Hematopoietic multipotent progenitor cell (in vitro differentiated cells): Measurements from ENCODE around the gene SERPINA3. TPM values are rescaled to one million over a fixed set of nuclear protein-coding genes. Genes with fewer than 3 reads are reported as not detected.
"Not testable (repeated sequence)": the region's sequence is repeated elsewhere in the genome, so short reads cannot be mapped to it uniquely, and the experiment has no call there.

ENCODE experiments used
- DNase-seq, 3 donors: peaks; one replicate each; pipeline ENCODE4 v3.0.0-alpha.2; 2011 to 2015; ENCODE audit warnings: low read depth in 2 of 3, low spot score in 2 of 3
- total RNA-seq: library from RNA; depleted of rRNA; stranded (reverse); fragments of >200 nt; gene quantifications from one replicate; pipeline ENCODE4 v1.2.3, GENCODE V29; 2012

The SERPINA3 gene
- total RNA-seq, 1 donor: not detected

DNA sequence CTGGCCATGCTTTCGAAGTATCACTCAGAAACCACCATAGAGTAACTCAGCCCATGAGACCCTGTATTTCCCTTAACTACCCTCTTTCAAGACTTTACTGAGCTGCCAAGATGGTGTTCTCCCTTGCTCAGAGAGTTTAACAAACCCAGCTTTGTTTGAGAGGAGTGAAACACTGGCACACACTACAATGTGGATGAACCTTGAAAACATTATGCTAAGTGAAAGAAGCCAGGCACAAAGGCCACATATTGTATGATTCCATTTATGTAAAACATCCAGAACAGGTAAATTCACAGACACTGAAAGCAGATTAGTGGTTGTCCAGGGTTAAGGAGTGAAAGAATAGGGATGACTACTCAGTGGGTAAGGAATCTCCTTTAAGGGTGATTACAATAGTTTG is 18.9 kb downstream of the SERPINA3 start:
- DNase-seq: no peak

DNA sequence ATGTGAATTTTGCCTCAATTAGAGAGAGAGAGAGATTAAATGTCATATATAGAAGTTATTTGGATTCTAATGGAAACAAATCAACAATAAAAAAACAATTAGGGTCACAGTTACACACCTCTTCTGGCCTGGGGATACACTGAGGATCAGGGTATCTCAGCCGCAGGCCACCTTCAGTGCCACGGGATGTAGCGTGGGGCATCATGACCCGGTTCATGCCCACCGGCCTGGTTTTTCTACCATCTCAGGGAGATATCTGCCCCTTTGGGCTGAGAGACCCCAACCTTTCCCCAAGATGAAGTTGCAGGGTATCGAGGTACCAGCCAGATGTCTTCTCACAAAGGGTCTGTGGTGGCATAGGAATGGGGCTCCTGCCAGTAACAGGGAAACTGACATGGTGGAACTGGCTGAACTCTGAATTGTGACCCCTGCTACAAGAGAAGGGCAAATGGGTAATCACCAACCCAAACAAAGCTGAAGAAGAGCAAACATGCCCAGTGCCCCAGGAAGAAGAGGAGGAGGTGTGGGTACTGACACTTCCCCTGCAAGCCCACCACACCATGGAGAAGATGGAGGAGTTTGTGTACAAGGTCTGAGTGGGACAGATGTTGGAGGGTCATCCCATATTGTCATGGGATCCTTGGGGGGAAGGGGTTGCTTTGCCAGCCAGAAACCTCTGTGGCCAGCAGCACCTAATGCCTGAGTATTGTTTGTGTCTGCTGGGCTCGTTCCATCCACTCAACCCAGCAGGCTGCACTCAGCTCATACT is 19.5 kb downstream of the SERPINA3 start:
- no peak for DNase-seq

DNA sequence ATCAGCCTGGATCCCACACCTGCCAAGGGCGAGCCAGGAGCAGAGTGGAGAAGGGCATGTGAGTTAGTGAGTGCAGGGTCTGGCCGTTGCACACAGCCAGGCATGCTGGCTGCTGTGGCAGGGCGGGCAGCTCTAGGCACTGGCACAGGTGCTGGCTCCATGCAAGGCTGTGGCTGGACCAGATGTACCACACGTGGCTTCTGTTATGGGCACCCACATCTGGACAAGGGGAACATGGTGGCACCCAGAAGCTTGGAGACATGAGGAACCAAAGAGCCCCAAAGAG is 20.1 kb downstream of the SERPINA3 start:
- no peak for DNase-seq

DNA sequence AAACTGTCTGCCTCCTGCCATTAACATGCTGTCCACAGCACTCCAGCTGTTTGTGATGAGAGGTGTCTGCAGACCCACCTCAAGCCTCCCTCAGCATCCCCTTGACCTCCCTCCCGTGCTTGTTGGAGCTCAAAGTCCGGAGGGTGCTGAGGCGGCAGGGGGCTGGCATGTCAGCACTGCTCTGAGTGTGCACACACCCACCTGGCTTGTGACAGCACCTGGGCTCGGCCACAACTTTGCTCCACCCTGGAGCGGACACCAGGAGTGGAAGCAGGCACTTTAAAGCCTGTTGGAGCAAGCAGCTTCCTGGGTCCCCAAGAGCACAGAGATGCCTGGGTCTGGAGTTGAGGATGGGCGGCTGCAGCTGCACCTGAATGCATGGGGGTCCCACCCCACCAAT is 20.9 kb downstream of the SERPINA3 start:
- no peak for DNase-seq

DNA sequence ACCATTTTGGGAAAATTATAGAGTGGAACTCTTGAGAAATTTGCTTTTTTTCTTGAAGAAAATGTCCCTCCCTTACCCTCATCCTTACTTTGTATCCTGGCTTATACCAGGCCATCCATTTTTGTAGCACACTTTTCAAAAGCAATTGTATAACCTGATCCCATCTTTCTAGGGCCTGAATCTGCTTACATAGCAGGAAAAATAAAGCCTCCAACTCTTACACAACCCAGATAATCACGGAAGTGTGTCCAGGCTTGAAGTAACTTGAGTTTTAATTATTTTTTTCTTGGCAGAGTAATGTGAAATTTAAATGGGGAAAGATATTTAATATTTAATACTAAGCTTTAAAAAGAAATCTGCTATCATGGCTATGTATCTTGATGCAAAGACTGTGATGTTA is 23.0 kb downstream of the SERPINA3 start:
- DNase-seq: no peak

DNA sequence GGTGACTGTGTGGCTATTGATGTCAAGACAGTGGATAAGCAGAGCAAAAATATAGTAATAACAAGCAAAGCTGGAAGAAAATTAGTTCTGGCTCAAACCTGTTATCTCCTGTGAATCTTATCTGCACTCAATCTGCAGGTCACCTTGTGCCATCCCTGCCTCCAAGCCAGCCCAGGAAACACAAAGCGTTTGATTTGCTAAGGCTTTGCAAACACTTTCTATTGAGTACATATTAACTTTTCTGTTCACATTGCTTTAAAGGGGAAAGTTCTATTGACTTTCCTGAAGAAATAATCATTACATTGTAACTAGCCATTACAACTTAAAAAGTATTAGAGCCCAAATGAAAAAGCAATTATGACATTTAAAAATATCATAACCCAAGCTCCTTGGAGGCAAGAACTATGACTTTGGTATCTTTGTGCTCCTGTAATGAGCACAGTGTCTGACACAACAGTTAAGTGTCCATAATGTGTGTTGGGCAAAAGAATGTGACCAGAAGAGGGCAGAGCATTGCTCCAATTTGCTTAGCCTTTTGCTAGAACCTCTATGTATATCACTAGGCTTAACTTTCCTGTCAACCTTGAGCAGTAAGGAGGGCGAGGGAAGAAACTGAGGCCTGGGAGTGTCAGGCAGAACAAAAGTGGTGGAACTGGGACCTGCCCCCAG is 24.7 kb downstream of the SERPINA3 start:
- DNase-seq: no peak

DNA sequence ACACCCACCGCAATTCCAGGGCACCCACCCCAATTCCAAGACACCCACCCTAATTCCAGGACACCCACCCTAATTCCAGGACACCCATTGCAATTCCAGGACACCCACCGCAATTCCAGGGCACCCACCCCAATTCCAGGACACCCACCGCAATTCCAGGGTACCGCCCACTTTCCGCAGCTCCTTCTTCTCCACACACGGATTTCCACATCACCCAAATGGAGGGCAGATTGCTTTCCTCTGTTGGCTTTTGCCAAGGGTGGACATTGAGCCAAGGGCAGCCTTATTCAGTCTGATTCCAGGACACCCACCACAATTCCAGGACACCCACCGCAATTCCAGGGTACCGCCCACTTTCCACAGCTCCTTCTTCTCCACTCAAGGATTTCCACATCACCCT is 25.6 kb downstream of the SERPINA3 start:
- DNase-seq: not testable (repeated sequence)

DNA sequence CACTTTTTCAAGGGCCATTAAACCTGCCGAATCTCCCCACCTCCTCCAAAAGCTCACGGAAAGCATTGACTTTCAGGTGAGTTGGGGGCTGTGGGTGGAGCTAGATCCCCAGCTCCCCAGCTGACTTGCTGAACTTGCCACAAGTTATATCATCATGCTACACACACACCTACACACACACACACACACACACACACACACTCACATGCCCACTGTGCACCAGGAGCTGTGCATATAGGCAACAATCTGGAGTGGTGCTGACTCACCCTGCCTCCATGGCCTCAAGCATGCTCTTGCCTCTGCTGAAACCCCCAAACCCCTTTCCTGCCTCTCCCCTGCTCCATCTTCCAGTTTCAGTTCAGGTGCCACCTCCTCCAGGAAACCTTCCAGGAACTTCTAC is 26.1 kb downstream of the SERPINA3 start:
- DNase-seq: no peak

DNA sequence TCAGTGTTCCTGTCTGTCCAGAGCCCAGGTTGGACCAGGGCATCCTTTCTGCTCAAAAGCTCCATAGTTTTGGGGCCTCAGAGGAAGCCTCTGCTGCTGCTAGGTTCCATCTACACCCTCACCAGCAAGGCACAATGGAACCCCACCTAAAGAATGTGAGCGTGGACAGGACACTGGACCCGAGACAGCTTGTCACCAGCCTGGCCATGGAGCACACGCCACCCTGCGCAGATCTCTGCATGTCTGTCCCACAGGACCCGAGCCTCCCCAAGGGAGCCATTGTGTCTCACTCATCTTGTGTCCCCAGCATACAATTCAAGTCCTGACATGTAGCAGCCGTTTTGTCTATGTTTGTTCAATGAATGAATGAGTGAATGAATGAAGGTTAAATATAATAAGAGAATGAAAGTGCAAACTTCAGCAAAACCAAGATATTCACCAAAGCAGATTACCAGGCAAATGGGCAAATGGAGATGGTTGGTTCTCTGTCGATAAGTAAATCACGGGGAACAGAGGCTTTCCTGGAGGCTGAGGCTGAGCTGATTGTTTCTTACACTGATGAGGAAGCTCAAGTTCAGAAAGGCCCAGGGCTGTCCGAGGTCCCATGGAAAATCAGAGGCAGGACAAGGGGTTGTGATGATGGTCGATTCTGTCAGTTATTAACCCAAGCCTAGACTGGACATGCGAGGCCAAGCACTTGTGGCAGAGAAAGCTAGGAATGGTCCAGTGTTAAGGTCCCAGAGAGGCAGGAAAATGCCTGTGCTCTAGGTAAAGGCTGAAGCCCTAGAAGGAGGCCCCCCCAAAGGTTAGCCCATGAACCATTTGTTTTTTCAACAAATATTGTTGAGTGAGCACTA is 27.0 kb downstream of the SERPINA3 start:
- DNase-seq: no peak

DNA sequence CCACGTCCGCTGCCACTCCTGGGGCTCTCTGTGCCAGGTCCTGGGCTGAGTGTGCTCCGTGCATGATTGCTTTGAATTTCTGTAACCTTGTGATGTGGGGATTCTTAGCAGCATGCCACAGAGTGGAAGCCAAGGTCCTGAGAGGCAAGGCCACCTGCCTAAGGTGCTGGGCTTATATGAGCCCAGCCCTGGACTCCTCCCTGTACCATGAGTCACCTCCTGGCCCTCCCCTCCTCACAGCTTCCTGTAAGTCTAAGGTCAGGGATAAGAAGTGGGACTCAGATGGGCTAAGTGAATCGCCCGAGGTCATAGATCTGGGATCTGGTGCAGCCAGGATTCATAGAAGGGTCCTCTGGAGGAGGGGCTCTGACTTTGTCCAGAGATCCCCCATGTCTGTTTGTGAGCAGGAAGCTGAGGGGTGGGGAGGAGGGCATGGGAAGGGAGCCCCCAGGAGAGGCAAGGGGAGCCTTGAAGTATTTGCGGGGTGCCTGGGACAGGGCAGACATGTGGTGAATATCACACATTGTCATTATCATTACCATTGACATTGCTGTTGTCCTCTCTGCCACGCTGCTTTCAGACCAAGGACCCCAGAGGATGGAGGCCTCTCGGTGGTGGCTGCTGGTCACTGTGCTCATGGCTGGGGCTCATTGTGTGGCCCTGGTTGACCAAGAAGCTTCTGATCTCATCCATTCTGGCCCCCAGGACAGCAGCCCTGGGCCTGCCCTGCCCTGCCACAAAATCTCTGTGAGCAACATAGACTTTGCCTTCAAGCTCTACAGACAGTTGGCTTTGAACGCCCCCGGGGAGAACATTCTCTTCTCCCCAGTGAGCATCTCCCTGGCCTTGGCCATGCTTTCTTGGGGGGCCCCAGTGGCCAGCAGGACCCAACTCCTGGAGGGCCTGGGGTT is 28.8 kb downstream of the SERPINA3 start:
- no peak for DNase-seq

DNA sequence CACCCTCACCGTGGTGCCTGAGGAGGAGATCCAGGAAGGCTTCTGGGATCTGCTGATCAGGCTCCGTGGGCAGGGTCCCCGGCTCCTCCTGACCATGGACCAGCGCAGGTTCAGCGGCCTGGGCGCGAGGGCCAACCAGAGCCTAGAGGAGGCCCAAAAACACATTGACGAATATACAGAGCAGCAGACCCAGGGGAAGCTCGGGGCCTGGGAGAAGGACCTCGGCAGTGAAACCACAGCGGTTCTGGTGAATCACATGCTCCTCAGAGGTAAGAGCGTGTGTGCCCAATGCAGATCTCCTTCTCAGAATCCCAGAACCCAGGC is 29.4 kb downstream of the SERPINA3 start:
- DNase-seq: no peak

DNA sequence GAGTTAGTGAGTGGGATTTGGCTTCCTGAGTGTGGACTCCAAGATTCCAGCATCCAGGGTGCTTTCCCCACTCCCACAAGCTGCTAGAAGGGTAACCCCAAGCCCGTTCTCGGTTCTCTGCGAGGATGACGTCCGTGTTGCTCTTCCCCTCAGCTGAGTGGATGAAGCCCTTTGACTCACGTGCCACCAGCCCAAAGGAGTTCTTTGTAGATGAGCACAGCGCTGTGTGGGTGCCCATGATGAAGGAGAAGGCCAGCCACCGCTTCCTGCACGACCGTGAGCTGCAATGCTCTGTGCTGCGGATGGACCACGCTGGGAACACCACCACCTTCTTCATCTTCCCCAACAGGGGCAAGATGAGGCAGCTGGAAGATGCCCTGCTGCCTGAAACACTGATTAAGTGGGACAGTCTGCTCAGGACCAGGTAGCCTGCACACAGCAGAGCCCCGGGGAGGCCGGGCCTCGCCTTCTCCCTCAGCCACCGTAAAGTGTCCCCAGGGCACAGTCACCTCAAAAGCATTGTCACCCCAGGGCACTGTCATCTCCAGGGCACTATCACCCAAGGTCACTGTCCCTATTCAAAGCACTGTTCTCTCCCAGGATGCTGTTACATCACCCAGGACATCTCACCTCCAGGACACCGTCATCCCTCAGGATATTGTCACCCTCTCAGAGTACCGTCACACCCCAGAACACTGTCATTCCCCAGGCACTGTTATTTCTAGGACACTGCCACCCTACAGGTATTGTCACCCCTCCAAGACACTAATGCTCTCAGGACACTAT is 31.3 kb downstream of the SERPINA3 start:
- DNase-seq: no peak

DNA sequence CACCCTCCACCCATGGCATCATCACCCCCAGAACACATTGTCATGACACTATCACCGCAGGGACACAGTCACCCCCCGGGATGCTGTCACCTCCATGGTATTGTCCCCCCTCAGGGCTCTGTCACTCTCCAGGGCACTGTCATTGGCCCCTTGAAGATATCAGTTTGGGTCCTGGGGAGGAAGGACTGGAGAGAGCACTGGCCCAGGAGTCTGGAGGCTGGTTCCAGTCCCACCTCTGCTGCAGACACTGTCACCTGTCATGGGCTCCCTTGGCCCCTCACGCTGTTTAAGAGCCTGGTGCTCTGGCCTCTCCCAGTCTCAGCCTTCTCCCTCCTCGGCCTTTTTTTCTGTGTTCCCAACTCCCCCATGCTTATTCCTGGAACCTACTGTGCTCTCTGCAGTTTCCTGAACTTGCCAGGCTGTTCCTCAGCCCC is 31.9 kb downstream of the SERPINA3 start:
- no peak for DNase-seq

DNA sequence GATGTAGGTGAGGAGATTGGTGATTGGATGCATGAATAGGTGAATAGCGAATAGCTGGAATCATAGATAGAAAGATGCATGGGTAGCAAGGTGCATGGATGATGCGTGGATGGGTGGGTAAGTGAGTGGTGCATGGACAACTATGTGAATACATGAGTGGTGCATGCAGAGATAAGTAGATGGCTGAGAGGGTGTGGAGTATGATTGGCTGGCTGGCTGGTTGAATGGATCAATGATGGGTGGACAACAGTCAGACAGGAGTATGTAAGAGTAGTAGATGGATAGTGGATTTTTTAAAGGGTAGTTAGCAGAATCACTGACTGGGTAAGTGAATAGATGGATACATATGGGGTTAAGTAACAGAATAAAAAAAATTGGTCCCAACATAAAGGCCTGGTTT is 33.9 kb downstream of the SERPINA3 start:
- no peak for DNase-seq

DNA sequence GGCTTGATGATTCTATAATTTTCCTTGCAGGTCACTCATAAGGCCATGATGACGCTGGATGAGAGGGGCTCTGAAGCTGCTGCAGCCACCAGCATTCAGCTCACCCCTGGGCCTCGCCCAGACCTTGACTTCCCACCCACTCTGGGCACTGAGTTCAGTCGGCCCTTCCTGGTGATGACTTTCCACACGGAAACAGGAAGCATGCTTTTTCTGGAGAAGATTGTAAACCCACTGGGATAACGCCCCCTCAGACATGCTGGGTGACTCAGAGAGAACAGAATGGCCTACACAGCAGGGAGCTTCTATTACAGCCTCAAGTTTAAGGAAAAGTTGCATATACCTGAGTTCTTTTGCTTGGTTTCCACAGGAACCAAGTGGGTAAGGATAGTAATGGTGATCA is 34.3 kb downstream of the SERPINA3 start:
- no peak for DNase-seq

DNA sequence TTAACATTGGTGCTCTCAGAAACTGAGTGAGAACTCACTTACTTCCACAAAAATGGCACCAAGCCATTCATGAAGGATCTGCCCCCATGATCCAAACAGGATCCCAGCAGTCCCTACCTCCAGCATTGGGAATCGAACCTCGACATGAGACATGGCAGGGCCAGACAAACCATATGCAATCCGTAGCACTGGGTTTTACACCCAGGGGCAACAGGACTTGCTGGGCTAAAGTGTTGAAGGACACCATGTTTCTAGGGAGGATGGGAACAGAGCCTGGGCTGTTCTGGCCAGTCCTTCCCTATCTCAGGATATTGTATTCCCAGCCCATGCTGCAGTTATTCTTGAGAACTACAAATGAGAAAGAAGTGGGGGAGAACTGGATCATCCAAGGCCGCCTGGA is 36.6 kb downstream of the SERPINA3 start:
- no peak for DNase-seq

DNA sequence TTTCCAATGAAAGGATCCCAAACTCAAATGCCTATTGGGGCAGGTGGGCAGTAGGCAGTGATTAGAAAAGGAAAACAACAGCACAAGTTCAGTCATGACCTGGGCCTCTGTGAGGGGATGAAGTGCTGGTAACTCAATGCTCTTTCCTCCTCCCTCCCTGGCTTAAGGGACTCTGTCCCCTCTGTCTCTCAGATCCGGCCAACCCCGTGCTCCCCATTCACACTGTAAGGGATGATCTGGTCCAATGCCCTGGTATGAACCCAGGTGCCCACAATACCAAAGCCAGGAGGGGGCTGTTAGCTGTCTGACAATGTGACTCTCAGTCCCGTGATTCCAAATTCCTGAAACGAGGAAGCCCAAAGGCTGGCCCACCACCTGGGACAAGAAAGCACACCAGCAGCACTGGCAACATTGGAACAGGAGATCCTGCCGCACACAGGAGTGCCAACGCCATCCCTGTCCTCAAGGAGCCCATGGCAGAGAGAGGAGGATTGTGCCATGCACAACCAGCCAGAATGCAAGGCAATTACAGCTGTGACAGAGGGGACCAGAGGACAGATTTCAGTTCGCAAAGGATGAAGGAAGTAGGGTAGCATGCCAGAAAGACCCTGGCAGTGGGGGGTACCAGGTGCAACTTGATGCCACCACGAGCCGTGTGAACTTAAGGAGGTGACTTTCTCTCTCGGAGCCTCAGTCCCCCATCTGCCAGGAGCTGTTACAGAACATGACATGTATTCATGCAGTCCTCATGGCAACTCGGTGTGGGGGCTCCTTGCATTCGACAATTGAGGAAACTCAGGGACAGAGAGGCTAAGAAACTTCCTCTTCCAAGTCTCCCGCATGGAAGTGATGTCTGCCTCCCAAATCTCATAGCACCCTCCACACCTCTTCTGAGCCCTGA is 37.6 kb downstream of the SERPINA3 start:
- no peak for DNase-seq

DNA sequence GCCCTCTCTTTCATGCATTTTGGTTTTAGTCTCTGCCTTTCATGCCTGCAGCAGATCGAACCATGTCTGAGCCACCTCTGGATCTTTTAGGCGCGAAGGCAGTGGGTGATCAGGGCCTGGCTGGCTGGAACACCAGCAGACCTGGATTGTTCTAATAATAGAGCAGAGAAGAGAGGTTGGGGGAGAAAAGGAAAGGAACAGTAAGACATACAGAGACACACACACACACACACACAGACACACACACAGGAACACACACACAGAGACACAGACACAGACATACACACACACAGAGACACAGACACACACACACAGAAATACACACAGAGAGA is 38.2 kb downstream of the SERPINA3 start:
- no peak for DNase-seq
